Esophagus muscularis mucosa (tissue), 4 donors: ENCODE data around the gene ZSCAN21. TPM values are rescaled to one million over a fixed set of nuclear protein-coding genes. Genes with fewer than 3 reads are reported as not detected.

ENCODE experiments used
- DNase-seq: peaks from one replicate; pipeline ENCODE4 v3.0.0-alpha.2; 2017; ENCODE audit errors: extremely low spot score
- H3K27ac ChIP-seq, 4 donors: fragments of 200-600 bp; sonication (generic); replicated peaks in 1 of 4; 1 replicate in 3 of 4; 2 replicates in 1 of 4; pipeline ENCODE4 v1.5.1; 2016 to 2019; ENCODE audit warnings: mild to moderate bottlenecking in 1 of 4
- H3K27me3 ChIP-seq, 4 donors: fragments of 200-600 bp; sonication (generic); one replicate each; pipeline versions ENCODE4 v1.5.1 to v1.6.0; 2016 to 2019
- H3K36me3 ChIP-seq, 4 donors: fragments of 200-600 bp; sonication (generic); one replicate each; pipeline ENCODE4 v1.5.1; 2016 to 2019
- H3K4me1 ChIP-seq, 4 donors: fragments of 200-600 bp; sonication (generic); one replicate each; pipeline ENCODE4 v1.5.1; 2016 to 2019
- H3K4me3 ChIP-seq, 4 donors: fragments of 200-600 bp; sonication (generic); 1 replicate in 2 of 4; 2 replicates in 2 of 4; pipeline ENCODE4 v1.5.1; 2016 to 2019; ENCODE audit warnings: mild to moderate bottlenecking in 4 of 4, moderate library complexity in 1 of 4
- H3K9me3 ChIP-seq, 4 donors: fragments of 200-600 bp; sonication (generic); 1 replicate in 3 of 4; 2 replicates in 1 of 4; pipeline ENCODE4 v1.5.1; 2016 to 2019
- EP300 ChIP-seq: sonication (generic); formaldehyde crosslinking; IDR thresholded peaks from one replicate; pipeline ENCODE4 v1.6.1; 2017; ENCODE audit warnings: antibody characterized with exemption
- POLR2A ChIP-seq: fragments of 450-650 bp; IDR thresholded peaks from one replicate; pipeline ENCODE4 v1.6.1; 2017; ENCODE audit warnings: antibody characterized with exemption, moderate library complexity, mild to moderate bottlenecking, low read depth
- POLR2AphosphoS5 ChIP-seq, 2 donors: sonication (generic); formaldehyde crosslinking; IDR thresholded peaks; one replicate each; pipeline ENCODE4 v1.6.1; 2017; ENCODE audit warnings: antibody characterized with exemption in 2 of 2
- WGBS: methylation state at CpG from one replicate; pipeline ENCODE4 v1.1.5; 2018; 5-methylcytosine and 5-hydroxymethylcytosine counted together
- intact Hi-C: fragments of 100-400 bp; cut with DNase I; formaldehyde crosslinking; loops from one replicate; pipeline ENCODE4 v1.15.1; 2023
- total RNA-seq, 4 donors: library from RNA; depleted of rRNA; stranded (reverse); fragments of >200 nt; gene quantifications; one replicate each; pipeline versions ENCODE4 v1.1.0 to v1.2.1, GENCODE V29; 2016
- TF ChIP-seq, protein P1 (sequence below), 3 experiments: fragments of 200-600 bp in 2 of 3; fragments of 450-650 bp in 1 of 3; sonication (generic) in 2 of 3; IDR thresholded peaks; one replicate each; pipeline ENCODE4 v1.5.1; 2017 to 2019; ENCODE audit warnings: antibody characterized with exemption in 3 of 3, mild to moderate bottlenecking in 2 of 3, moderate library complexity in 1 of 3

ZSCAN21 gene
- total RNA-seq, 4 donors from 2014 or later, result 12.9 to 18.4 (median 16.1) TPM

DNA sequence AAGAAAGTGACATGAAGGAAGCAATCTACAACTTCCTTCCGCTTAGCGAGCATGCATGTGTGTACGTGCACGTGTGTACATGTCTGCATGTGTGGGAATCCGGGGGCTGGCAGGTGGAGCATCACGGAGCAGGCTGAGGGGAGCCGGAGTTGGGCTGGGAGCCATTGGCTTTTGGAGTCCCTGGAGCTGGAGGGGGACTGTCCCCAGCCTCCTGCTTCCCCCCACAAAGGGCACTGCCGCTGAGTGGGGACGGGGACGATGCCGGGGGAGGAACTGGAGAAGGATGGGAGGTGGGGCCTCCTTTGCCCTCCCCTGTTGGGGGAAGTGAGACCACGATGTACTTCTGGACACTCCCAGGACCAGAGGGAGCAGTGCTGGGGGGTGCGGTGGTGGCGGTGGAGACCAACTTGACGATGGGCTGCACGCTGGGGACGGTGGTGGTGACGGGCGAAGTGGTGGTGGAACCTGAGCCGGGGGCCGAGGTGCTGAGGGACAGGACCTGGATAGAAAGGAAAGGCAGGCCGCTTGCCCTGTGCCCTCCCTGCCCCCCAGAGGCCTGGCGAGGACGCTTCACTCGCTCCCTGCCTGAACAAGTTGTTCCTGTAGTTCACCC is 57.7 kb downstream of the ZSCAN21 start:
- H3K27me3 ChIP-seq, result no peaks in the 10 kb centered on the region
- peaks cover 58 to 94% (median 92%) of the 10 kb centered on the region in 4 donors for H3K36me3 ChIP-seq
- no peak overlapping the region for H3K27ac ChIP-seq
- no peak for DNase-seq
- TF ChIP-seq, protein P1, sequence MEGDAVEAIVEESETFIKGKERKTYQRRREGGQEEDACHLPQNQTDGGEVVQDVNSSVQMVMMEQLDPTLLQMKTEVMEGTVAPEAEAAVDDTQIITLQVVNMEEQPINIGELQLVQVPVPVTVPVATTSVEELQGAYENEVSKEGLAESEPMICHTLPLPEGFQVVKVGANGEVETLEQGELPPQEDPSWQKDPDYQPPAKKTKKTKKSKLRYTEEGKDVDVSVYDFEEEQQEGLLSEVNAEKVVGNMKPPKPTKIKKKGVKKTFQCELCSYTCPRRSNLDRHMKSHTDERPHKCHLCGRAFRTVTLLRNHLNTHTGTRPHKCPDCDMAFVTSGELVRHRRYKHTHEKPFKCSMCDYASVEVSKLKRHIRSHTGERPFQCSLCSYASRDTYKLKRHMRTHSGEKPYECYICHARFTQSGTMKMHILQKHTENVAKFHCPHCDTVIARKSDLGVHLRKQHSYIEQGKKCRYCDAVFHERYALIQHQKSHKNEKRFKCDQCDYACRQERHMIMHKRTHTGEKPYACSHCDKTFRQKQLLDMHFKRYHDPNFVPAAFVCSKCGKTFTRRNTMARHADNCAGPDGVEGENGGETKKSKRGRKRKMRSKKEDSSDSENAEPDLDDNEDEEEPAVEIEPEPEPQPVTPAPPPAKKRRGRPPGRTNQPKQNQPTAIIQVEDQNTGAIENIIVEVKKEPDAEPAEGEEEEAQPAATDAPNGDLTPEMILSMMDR (IDR thresholded peaks at IDR 0.05), result no peak
- TF ChIP-seq POLR2A (no peak), EP300 (no peak), POLR2AphosphoS5 (IDR thresholded peaks at IDR 0.05) (no peak)
- peaks cover 5 to 12% (median 9%) of the 10 kb centered on the region in 4 donors for H3K4me1 ChIP-seq
- intact Hi-C loops, result no loop called here
- no peak overlapping the region for H3K4me3 ChIP-seq
- WGBS, result 77% methylated on average over 15 of the region's 25 CpGs
- no peaks in the 10 kb centered on the region for H3K9me3 ChIP-seq

- no peak for DNase-seq
- no peak overlapping the region for H3K4me3 ChIP-seq
- no peak overlapping the region for H3K27ac ChIP-seq
- H3K36me3 ChIP-seq, result peaks cover 60 to 100% (median 99%) of the 10 kb centered on the region in 4 donors
- no peaks in the 10 kb centered on the region for H3K9me3 ChIP-seq
- peaks cover 0 to 6% (median 2%) of the 10 kb centered on the region in 4 donors for H3K4me1 ChIP-seq
- 80% methylated on average over 10 of the region's 11 CpGs for WGBS
- intact Hi-C loops, result no loop called here
- TF ChIP-seq EP300 (no peak), POLR2A (no peak), POLR2AphosphoS5 (IDR thresholded peaks at IDR 0.05) (no peak)
- TF ChIP-seq, protein P1 (IDR thresholded peaks at IDR 0.05), result no peak
- no peaks in the 10 kb centered on the region for H3K27me3 ChIP-seq
Observed at GRCh38 chr7:100107890-100108289, 58.3 kb downstream of the ZSCAN21 start.

- no peaks in the 10 kb centered on the region for H3K9me3 ChIP-seq
- TF ChIP-seq EP300 (no peak), POLR2AphosphoS5 (IDR thresholded peaks at IDR 0.05) (no peak), POLR2A (no peak)
- TF ChIP-seq, protein P1 (IDR thresholded peaks at IDR 0.05), result no peak
- H3K27ac ChIP-seq, result no peak overlapping the region
- peaks cover 53 to 99% (median 96%) of the 10 kb centered on the region in 4 donors for H3K36me3 ChIP-seq
- no peaks in the 10 kb centered on the region for H3K4me1 ChIP-seq
- intact Hi-C loops, result no loop called here
- no peaks in the 10 kb centered on the region for H3K27me3 ChIP-seq
- DNase-seq, result no peak
- H3K4me3 ChIP-seq, result no peak overlapping the region
- 85% methylated on average over 12 of the region's 12 CpGs for WGBS
Observed at GRCh38 chr7:100109521-100110163, 60.1 kb downstream of the ZSCAN21 start.

DNA sequence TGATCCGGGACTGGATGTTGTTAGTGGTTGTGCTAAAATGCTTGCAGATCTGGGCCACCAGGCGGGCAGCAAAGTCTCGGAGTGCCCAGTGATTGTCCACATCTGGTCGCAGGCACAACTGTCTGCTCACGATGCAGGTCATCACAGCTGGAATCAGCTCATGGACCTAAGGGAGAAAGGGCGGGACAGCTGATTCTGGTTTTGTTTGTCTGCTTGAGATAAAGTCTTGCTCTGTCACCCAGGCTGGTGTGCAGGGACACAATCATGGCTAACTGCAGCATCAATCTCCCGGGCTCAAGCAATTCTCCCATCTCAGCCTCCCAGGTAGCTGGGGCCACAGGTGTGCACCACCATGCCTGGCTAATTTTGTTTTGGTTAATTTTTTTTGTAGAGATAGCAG is 61.6 kb downstream of the ZSCAN21 start:
- Histone ChIP-seq H3K9me3 (no peaks in the 10 kb centered on the region), H3K4me3 (no peak overlapping the region), H3K27ac (no peak overlapping the region), H3K4me1 (no peaks in the 10 kb centered on the region), H3K27me3 (no peaks in the 10 kb centered on the region), H3K36me3 (peaks cover 38 to 89% (median 81%) of the 10 kb centered on the region in 4 donors)
- no peak for DNase-seq
- WGBS, result 93% methylated on average over 6 of the region's 7 CpGs
- intact Hi-C loops, result no loop called here
- TF ChIP-seq POLR2AphosphoS5 (IDR thresholded peaks at IDR 0.05) (no peak), EP300 (no peak), POLR2A (no peak)
- TF ChIP-seq, protein P1 (IDR thresholded peaks at IDR 0.05), result no peak
